Stimulated activated effector memory CD8-positive, alpha-beta T cell treated with anti-CD3 and anti-CD28 coated beads, Interleukin-12 subunit alpha, Interleukin-12 subunit beta, amount 100 ng/mL, for 72 hours (primary cell): Measurements from ENCODE around the gene OGFOD3.

ENCODE experiments used
- ATAC-seq: fragments of 150-1000 bp; cut with Tn5 transposase; 2 replicates; pipeline ENCODE4 v1.10.0; 2021
- DNase-seq, 2 donors: peaks; one replicate each; pipeline ENCODE4 v3.0.0; 2021 to 2022; ENCODE audit warnings: low spot score in 2 of 2
- H3K27ac Mint-ChIP-seq: one replicate; pipeline ENCODE4 v1.8.0; 2022; ENCODE audit warnings: mild to moderate bottlenecking, mixed read lengths
- H3K36me3 Mint-ChIP-seq: one replicate; pipeline ENCODE4 v1.8.0; 2022; ENCODE audit warnings: mild to moderate bottlenecking, mixed read lengths
- H3K4me1 Mint-ChIP-seq: one replicate; pipeline ENCODE4 v1.8.0; 2022; ENCODE audit warnings: mixed read lengths
- H3K4me3 Mint-ChIP-seq: one replicate; pipeline ENCODE4 v1.8.0; 2022; ENCODE audit warnings: mild to moderate bottlenecking, mixed read lengths
- H3K9me3 Mint-ChIP-seq: one replicate; pipeline ENCODE4 v1.8.0; 2022; ENCODE audit warnings: mixed read lengths

The OGFOD3 gene

GRCh38 chr17:82452162-82452561 lies 33.8 kb upstream of the OGFOD3 start:
- H3K4me1 Mint-ChIP-seq: peaks cover 41% of the 10 kb centered on the region
- ATAC-seq: no peak
- peak overlapping the region; percentile 99 for H3K4me3 Mint-ChIP-seq
- DNase-seq: no peak
- H3K36me3 Mint-ChIP-seq: peaks cover 27% of the 10 kb centered on the region
- no peaks in the 10 kb centered on the region for H3K9me3 Mint-ChIP-seq
- H3K27ac Mint-ChIP-seq: peak overlapping the region; percentile 99

- peaks cover 43% of the 10 kb centered on the region for H3K36me3 Mint-ChIP-seq
- peak within 1 kb of the TSS; percentile 99 for H3K27ac Mint-ChIP-seq
- peaks cover 45% of the 10 kb centered on the region for H3K4me1 Mint-ChIP-seq
- peak; percentile 85 for ATAC-seq
- H3K9me3 Mint-ChIP-seq: no peaks in the 10 kb centered on the region
- H3K4me3 Mint-ChIP-seq: peak within 1 kb of the TSS; percentile 99
- DNase-seq: peak; percentile 92 to 96
Measured at GRCh38 chr17:82450357-82451106, 32.1 kb upstream of the OGFOD3 start, which contains the start of gene CYBC1. TSS of gene CYBC1 (minus strand) at chr17:82450752. CDS start at chr17:82449254, 1,498 bp downstream.

- Mint-ChIP-seq H3K4me3 (peak overlapping the region; percentile 99), H3K36me3 (peaks cover 47% of the 10 kb centered on the region), H3K27ac (peak overlapping the region; percentile 99)
Measured at GRCh38 chr17:82449883-82450356, 31.5 kb upstream of the OGFOD3 start.

GRCh38 chr17:82449131-82449882 lies 30.9 kb upstream of the OGFOD3 start:
- DNase-seq (peak; percentile 45 to 84), ATAC-seq (peak; percentile 54)
- H3K9me3 Mint-ChIP-seq: no peaks in the 10 kb centered on the region
- peak overlapping the region; percentile 99 for H3K4me3 Mint-ChIP-seq
- peak overlapping the region; percentile 99 for H3K27ac Mint-ChIP-seq
- peaks cover 45% of the 10 kb centered on the region for H3K4me1 Mint-ChIP-seq
- peaks cover 53% of the 10 kb centered on the region for H3K36me3 Mint-ChIP-seq

More at GRCh38 chr17:82449883-82450356, 31.5 kb upstream of the OGFOD3 start:
- ATAC-seq: peak; percentile 42
- Mint-ChIP-seq H3K4me1 (peaks cover 45% of the 10 kb centered on the region), H3K9me3 (no peaks in the 10 kb centered on the region)
- DNase-seq: no peak

- DNase-seq (no peak), ATAC-seq (no peak)
- H3K36me3 Mint-ChIP-seq: peaks cover 65% of the 10 kb centered on the region
- peak overlapping the region; percentile 71 for H3K27ac Mint-ChIP-seq
- H3K4me3 Mint-ChIP-seq: peak overlapping the region; percentile 50
- H3K4me1 Mint-ChIP-seq: peaks cover 51% of the 10 kb centered on the region
- H3K9me3 Mint-ChIP-seq: no peaks in the 10 kb centered on the region
Measured at GRCh38 chr17:82447876-82448275, 29.5 kb upstream of the OGFOD3 start.

- H3K36me3 Mint-ChIP-seq: peaks cover 78% of the 10 kb centered on the region
- H3K4me3 Mint-ChIP-seq: peak overlapping the region; percentile 50
- DNase-seq: no peak
- H3K9me3 Mint-ChIP-seq: no peaks in the 10 kb centered on the region
- H3K4me1 Mint-ChIP-seq: peaks cover 41% of the 10 kb centered on the region
- no peak for ATAC-seq
- H3K27ac Mint-ChIP-seq: peak overlapping the region; percentile 70
Measured at GRCh38 chr17:82446649-82447048, 28.3 kb upstream of the OGFOD3 start.

- Mint-ChIP-seq H3K36me3 (peaks cover 83% of the 10 kb centered on the region), H3K9me3 (no peaks in the 10 kb centered on the region), H3K4me3 (no peak overlapping the region), H3K4me1 (peaks cover 35% of the 10 kb centered on the region), H3K27ac (peak overlapping the region; percentile 70)
- ATAC-seq (no peak), DNase-seq (no peak)
Measured at GRCh38 chr17:82446124-82446523, 27.7 kb upstream of the OGFOD3 start.

- Mint-ChIP-seq H3K4me3 (no peak overlapping the region), H3K36me3 (peaks cover 85% of the 10 kb centered on the region), H3K4me1 (peaks cover 31% of the 10 kb centered on the region), H3K27ac (peak overlapping the region; percentile 70), H3K9me3 (no peaks in the 10 kb centered on the region)
- DNase-seq: no peak
- no peak for ATAC-seq
Measured at GRCh38 chr17:82445542-82445941, 27.2 kb upstream of the OGFOD3 start.

- no peak for DNase-seq
- H3K27ac Mint-ChIP-seq: no peak overlapping the region
- H3K4me1 Mint-ChIP-seq: peaks cover 31% of the 10 kb centered on the region
- H3K4me3 Mint-ChIP-seq: no peak overlapping the region
- peaks cover 88% of the 10 kb centered on the region for H3K36me3 Mint-ChIP-seq
- no peak for ATAC-seq
- H3K9me3 Mint-ChIP-seq: no peaks in the 10 kb centered on the region
Measured at GRCh38 chr17:82444941-82445521, 26.6 kb upstream of the OGFOD3 start.

GRCh38 chr17:82444284-82444893 lies 26.0 kb upstream of the OGFOD3 start:
- Mint-ChIP-seq H3K4me1 (peaks cover 25% of the 10 kb centered on the region), H3K36me3 (peaks cover 85% of the 10 kb centered on the region), H3K27ac (no peak overlapping the region), H3K4me3 (no peak overlapping the region), H3K9me3 (no peaks in the 10 kb centered on the region)
- no peak for DNase-seq
- no peak for ATAC-seq

GRCh38 chr17:82443465-82444283 lies 25.3 kb upstream of the OGFOD3 start:
- Mint-ChIP-seq H3K27ac (peak overlapping the region; percentile 37), H3K9me3 (no peaks in the 10 kb centered on the region), H3K36me3 (peaks cover 85% of the 10 kb centered on the region), H3K4me3 (no peak overlapping the region), H3K4me1 (peaks cover 24% of the 10 kb centered on the region)
- DNase-seq (no peak), ATAC-seq (no peak)

GRCh38 chr17:82442643-82443464 lies 24.5 kb upstream of the OGFOD3 start:
- H3K36me3 Mint-ChIP-seq: peaks cover 90% of the 10 kb centered on the region
- H3K27ac Mint-ChIP-seq: peak overlapping the region; percentile 37
- no peak for ATAC-seq
- peaks cover 23% of the 10 kb centered on the region for H3K4me1 Mint-ChIP-seq
- no peak overlapping the region for H3K4me3 Mint-ChIP-seq
- H3K9me3 Mint-ChIP-seq: no peaks in the 10 kb centered on the region
- DNase-seq: no peak

- Mint-ChIP-seq H3K36me3 (peaks cover 87% of the 10 kb centered on the region), H3K9me3 (no peaks in the 10 kb centered on the region), H3K27ac (peak overlapping the region; percentile 82), H3K4me1 (peaks cover 17% of the 10 kb centered on the region), H3K4me3 (no peak overlapping the region)
- ATAC-seq (no peak), DNase-seq (no peak)
Measured at GRCh38 chr17:82441691-82442487, 23.5 kb upstream of the OGFOD3 start.
